ENCODE measurements around the gene PRRG4.

Gene PRRG4

DNA sequence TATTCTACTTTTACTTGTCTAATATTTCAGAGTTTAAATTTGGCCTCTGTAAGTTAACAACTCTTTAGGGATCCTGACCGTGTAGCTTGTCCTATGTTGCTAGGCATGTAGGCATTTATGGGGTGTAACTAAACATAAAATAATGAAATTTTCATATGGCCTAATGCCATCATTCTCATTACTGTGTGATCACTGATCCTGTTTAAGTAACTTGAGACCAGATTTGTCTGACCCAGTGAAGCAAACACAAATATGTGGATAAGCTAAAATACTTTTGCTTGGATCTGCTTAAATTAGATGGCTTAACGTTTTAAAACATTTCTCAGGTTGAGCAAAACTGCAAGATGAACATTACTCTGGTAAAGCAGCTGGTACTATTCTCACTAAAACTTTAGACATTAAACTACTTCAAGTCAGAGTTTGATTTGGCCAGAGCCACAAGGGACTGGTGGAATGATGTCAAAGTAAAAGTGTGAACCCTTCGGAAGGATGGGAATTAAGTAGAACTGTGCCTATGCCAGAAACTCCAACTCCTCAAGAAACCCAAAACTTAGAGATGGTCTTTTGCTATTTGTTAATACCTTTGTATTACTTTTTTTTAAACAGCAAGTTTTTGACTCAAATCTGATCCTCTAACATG, 75.4 kb downstream of the PRRG4 start:
- FAIRE-seq (no peak), DNase-seq (ENCODE audit: insufficient read length, low spot score) (no peak)

Data from HTR-8/SVneo (cell line).